Pancreas (tissue), 10 donors: ENCODE results near the gene STPG3. TPM values are rescaled to one million over a fixed set of nuclear protein-coding genes. Genes with fewer than 3 reads are reported as not detected.

ENCODE experiments used
- ATAC-seq, 4 donors: fragments of 200-7000 bp; cut with Tn5 transposase; one replicate each; pipeline versions ENCODE4 v1.8.0 to v1.9.1; 2020; ENCODE audit warnings: mild to moderate bottlenecking in 4 of 4, moderate library complexity in 4 of 4
- DNase-seq, 6 donors: peaks; one replicate each; pipeline ENCODE4 v3.0.0-alpha.2; 2020
- FAIRE-seq: peaks from 2 replicates; lab custom pipeline; 2012; peaks lifted over from hg19 to GRCh38; lab: Jason Lieb, UNC
- H3K27ac ChIP-seq, 4 donors: fragments of 200-600 bp; sonication (generic); 1 replicate in 3 of 4; 2 replicates in 1 of 4; pipeline versions ENCODE4 v1.5.0 to v1.8.0; 2020
- H3K27me3 ChIP-seq, 4 donors: fragments of 200-600 bp; one replicate each; pipeline ENCODE4 v1.8.0; 2021
- H3K36me3 ChIP-seq, 3 donors: fragments of 200-600 bp; sonication (generic) in 1 of 3; one replicate each; pipeline versions ENCODE4 v1.5.0 to v1.8.0; 2020 to 2021
- H3K4me1 ChIP-seq, 3 donors: fragments of 200-600 bp; one replicate each; pipeline ENCODE4 v1.8.0; 2021
- H3K4me3 ChIP-seq, 4 donors: fragments of 200-600 bp; sonication (generic) in 2 of 4; one replicate each; pipeline versions ENCODE4 v1.5.0 to v1.8.0; 2020 to 2021
- H3K9me3 ChIP-seq, 4 donors: fragments of 200-600 bp; one replicate each; pipeline ENCODE4 v1.8.0; 2021
- WGBS, 2 donors: extraction: QIAGEN DNeasy Blood & Tissue Kit; methylation state at CpG; one replicate each; pipeline ENCODE4 v1.1.7; 2013; 5-methylcytosine and 5-hydroxymethylcytosine counted together
- intact Hi-C, 3 donors: fragments of 100-400 bp; cut with DNase I; formaldehyde crosslinking; loops; one replicate each; pipeline versions ENCODE4 v1.11.1 to v1.14.2; 2022
- polyA plus RNA-seq, 2 donors: library from polyadenylated mRNA; stranded (reverse); fragments of 200-250 nt; gene quantifications; one replicate each; pipeline ENCODE4 v1.2.3, GENCODE V29; 2013
- total RNA-seq, 6 donors: library from RNA; stranded (reverse); fragmentation: NEBNext Ultra II Directional in 4 of 6; extraction: Animal tissue kit (Norgen Biotek cat#: 25700) in 4 of 6; gene quantifications; one replicate each; pipeline versions ENCODE4 v1.2.1 to v1.2.4, GENCODE V29; 2021 to 2023
- TF ChIP-seq, protein P1 (sequence below), 4 donors: fragments of 200-600 bp; sonication (generic) in 3 of 4; IDR thresholded peaks; one replicate each; pipeline versions ENCODE4 v1.5.0 to v1.8.0; 2021; ENCODE audit warnings: antibody characterized with exemption in 4 of 4
- donor health status: healthy with polysubstance abuse.
- donor health status: DM: no; HTN: no; CAD: no; lungs with moderate emphysema.
- donor health status: DM: no; HTN: no; CAD: no.
- donor health status: control.
- donor health status: control.
- donor health status: Bipolar disorder and iron deficiency.
- donor health status: DM: yes; HTN: yes; CAD: no.
- donor health status: DM: no; HTN: no; CAD: no.
- donor health status: DM: no; HTN: no; CAD: no.
- donor health status: DM: yes; HTN: yes; CAD: no.

Gene STPG3
- total and polyA plus RNA-seq, 8 donors = 0.23 TPM; not detected in 7

DNA sequence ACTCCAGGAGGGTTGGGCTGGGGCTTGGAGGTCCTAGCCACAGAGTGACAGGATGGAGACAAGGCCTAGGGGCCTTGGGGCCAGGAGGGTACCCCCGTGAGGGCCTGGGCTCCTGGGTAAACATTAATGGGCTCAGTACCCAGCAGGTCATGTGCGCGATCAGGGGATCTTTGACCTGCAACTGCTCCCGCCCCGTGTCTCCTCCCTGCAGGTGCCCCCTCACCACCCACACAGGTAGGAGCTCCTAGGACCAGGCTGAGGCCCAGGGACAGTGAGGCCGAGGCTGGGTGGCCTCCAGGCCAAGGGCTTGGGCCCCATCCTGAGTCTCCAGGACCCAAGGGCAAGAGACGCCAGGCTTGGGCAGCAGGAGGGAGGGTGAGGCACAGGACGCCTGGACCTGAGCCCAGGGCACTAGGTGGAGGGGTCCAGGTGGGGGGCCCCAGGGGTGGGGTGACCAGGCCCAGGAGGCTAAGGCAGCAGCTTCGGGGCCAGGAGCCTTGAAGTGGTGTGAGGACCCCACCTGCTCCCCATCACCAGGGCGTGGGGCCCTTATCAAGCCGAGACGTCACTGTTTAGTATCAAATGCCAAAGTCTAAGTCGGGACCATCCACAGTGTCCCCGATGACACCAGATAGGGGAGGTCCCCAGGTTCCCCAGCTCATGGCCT lies 20.2 kb upstream of the STPG3 start, which contains the start of gene SLC34A3:
Gene SLC34A3 (plus strand): TSS at position 197 of the 667 bp plus-strand sequence. CDS start 802 bp downstream, outside the sequence.
- FAIRE-seq (no peak), DNase-seq (no peak), ATAC-seq (no peak)
- Histone ChIP-seq H3K36me3 (no peaks in the 10 kb centered on the region), H3K27me3 (no peaks in the 10 kb centered on the region), H3K4me3 (no peak within 1 kb of the TSS), H3K4me1 (peaks cover 5 to 14% (median 10%) of the 10 kb centered on the region in 3 donors), H3K27ac (no peak within 1 kb of the TSS), H3K9me3 (no peaks in the 10 kb centered on the region)
- TF ChIP-seq, protein P1, sequence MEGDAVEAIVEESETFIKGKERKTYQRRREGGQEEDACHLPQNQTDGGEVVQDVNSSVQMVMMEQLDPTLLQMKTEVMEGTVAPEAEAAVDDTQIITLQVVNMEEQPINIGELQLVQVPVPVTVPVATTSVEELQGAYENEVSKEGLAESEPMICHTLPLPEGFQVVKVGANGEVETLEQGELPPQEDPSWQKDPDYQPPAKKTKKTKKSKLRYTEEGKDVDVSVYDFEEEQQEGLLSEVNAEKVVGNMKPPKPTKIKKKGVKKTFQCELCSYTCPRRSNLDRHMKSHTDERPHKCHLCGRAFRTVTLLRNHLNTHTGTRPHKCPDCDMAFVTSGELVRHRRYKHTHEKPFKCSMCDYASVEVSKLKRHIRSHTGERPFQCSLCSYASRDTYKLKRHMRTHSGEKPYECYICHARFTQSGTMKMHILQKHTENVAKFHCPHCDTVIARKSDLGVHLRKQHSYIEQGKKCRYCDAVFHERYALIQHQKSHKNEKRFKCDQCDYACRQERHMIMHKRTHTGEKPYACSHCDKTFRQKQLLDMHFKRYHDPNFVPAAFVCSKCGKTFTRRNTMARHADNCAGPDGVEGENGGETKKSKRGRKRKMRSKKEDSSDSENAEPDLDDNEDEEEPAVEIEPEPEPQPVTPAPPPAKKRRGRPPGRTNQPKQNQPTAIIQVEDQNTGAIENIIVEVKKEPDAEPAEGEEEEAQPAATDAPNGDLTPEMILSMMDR (IDR thresholded peaks at IDR 0.05) = no peak
- intact Hi-C loops = loop anchor here (5.0 to 10.0 kb wide), 2 partner anchors 114 to 116 kb away; partner anchors contain the start of gene DPP7 (in 1 of the 3)
- 68% methylated on average over 14 of the region's 14 CpGs for WGBS, 2 donors

DNA sequence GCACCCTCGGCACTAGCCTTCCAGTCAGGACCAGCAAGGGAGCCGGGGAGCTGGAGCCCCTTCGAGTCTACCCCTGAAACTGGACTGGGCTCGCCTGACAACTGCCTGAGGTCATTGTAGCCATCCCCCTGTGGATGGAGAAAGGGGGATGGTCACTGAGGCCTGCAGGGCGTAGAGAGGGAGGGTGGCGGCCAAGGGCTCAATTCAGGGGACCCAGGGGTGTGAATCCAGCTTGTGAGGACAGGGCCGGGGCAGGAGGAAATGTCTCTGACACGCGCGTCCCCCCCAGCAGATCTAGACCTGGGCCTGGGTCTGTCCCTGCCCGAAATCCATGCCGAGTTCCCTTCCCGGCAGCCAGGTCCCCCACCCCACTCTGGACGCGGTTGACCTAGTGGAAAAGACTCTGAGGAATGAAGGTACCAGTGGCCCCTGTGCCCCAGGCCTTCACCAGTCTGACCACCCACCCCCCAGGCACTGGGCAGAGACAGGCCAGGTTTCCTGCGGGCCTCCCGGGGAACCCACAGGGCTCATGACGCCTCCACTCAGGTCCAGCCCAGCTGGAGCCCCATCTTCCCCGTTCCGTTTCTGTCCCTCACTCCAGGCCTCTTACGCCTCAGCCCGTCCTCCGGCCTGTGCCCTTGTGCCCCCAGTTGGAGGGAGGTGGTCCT lies 19.6 kb upstream of the STPG3 start:
- TF ChIP-seq, protein P1 (IDR thresholded peaks at IDR 0.05) = no peak
- FAIRE-seq (no peak), DNase-seq (no peak), ATAC-seq (no peak)
- intact Hi-C loops = loop anchor here (5.0 to 10.0 kb wide), 2 partner anchors 114 to 117 kb away; partner anchors contain the start of gene DPP7 (in 1 of the 3)
- H3K27ac ChIP-seq = no peak overlapping the region
- H3K4me1 ChIP-seq = peaks cover 5 to 14% (median 10%) of the 10 kb centered on the region in 3 donors
- H3K4me3 ChIP-seq = no peak overlapping the region
- 82 to 90% methylated on average over 23 of the region's 23 CpGs for WGBS, 2 donors
- no peaks in the 10 kb centered on the region for H3K9me3 ChIP-seq
- H3K27me3 ChIP-seq = no peaks in the 10 kb centered on the region
- no peaks in the 10 kb centered on the region for H3K36me3 ChIP-seq

DNA sequence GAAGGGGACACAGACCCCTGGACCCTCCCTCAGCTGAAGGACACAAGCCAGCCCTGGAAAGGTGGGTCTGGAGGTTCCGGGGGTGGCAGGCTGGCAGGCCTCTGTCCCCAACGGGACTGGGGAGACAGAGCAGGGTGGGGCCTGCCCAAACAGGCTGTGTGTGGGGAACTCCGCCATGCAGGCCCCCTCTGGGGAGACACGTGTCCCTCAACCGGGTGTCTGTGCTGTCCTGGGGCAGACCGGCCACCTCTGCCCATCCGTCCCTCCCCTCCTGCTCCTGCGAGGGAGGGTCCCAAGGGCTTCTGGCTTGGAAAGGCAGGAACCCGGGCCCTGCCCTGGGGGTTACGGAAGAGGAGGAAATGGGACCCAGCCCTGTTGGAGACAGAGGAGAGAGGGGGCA lies 19.0 kb upstream of the STPG3 start:
- Histone ChIP-seq H3K9me3 (no peaks in the 10 kb centered on the region), H3K27ac (no peak overlapping the region), H3K27me3 (no peaks in the 10 kb centered on the region), H3K36me3 (no peaks in the 10 kb centered on the region), H3K4me1 (peaks cover 10 to 13% (median 10%) of the 10 kb centered on the region in 3 donors), H3K4me3 (no peak overlapping the region)
- DNase-seq (no peak), ATAC-seq (no peak), FAIRE-seq (no peak)
- intact Hi-C loops = loop anchor here (5.0 to 10.0 kb wide), 2 partner anchors 115 to 117 kb away; partner anchors contain the start of gene DPP7 (in 1 of the 3)
- WGBS, 2 donors = 70 to 72% methylated on average over 9 to 10 of the region's 10 CpGs
- TF ChIP-seq, protein P1 (IDR thresholded peaks at IDR 0.05) = no peak

DNA sequence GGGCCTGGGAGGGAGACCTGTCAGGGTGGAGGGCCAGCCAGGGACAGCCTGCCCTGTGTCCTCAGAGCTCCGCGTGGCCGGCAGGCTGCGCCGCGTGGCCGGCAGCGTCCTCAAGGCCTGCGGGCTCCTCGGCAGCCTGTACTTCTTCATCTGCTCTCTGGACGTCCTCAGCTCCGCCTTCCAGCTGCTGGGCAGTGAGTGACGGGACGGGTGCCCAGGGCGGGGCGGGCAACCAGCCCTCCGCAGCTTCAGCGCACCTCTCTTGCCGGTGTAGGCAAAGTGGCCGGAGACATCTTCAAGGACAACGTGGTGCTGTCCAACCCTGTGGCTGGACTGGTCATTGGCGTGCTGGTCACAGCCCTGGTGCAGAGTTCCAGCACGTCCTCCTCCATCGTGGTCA lies 18.6 kb upstream of the STPG3 start:
- H3K4me1 ChIP-seq = peaks cover 6 to 12% (median 7%) of the 10 kb centered on the region in 3 donors
- no peak for FAIRE-seq
- no peak overlapping the region for H3K4me3 ChIP-seq
- no peak overlapping the region for H3K27ac ChIP-seq
- DNase-seq = no peak
- H3K36me3 ChIP-seq = no peaks in the 10 kb centered on the region
- intact Hi-C loops = loop anchor here (5.0 to 10.0 kb wide), 2 partner anchors 115 to 118 kb away; partner anchors contain the start of gene DPP7 (in 1 of the 3)
- TF ChIP-seq, protein P1 (IDR thresholded peaks at IDR 0.05) = no peak
- no peaks in the 10 kb centered on the region for H3K27me3 ChIP-seq
- ATAC-seq = no peak
- WGBS, 2 donors = 63 to 87% methylated on average over 15 to 24 of the region's 24 CpGs
- H3K9me3 ChIP-seq = no peaks in the 10 kb centered on the region
